NCI-H524 (cell line): ENCODE results near the gene SYNDIG1L.

Source experiments
- DNase-seq, 2 experiments: peaks; one replicate each; lab custom pipeline; 2025; lab: John Stamatoyannopoulos, UW

SYNDIG1L gene

GRCh38 chr14:74358176-74358829 is 67.7 kb downstream of the SYNDIG1L start:
- no peak for DNase-seq

GRCh38 chr14:74357585-74357984 is 68.4 kb downstream of the SYNDIG1L start:
- no peak for DNase-seq

- DNase-seq: no peak
Measured at GRCh38 chr14:74356892-74357575, 69.0 kb downstream of the SYNDIG1L start.
